Panc1 (cell line): ENCODE data around the gene DNMT3L.

Source experiments
- CTCF ChIP-seq: fragments of 450-650 bp; IDR thresholded peaks from 2 replicates; pipeline ENCODE4 v1.5.1; 2017; ENCODE audit warnings: mild to moderate bottlenecking
- SIN3A ChIP-seq: IDR thresholded peaks from 2 replicates; pipeline ENCODE4 v1.6.1; 2012; ENCODE audit warnings: low read depth, mild to moderate bottlenecking, low read length, moderate library complexity, borderline replicate concordance; ENCODE audit not compliant: insufficient read depth

- TF ChIP-seq CTCF (no peak), SIN3A (no peak)
Observed at GRCh38 chr21:44283948-44284347, 22.3 kb upstream of the DNMT3L start.
